Neural progenitor cell (in vitro differentiated cells): ENCODE measurements around the gene SAMD11. TPM values are rescaled to one million over a fixed set of nuclear protein-coding genes. Genes with fewer than 3 reads are reported as not detected.
A peak's percentile ranks its signal among the peaks of the same experiment; 100 is the strongest.

Experiments used
- DNase-seq: peaks from one replicate; pipeline ENCODE4 v3.0.0-alpha.2; 2016; ENCODE audit warnings: low spot score
- H2AFZ ChIP-seq: fragments of 200-600 bp; sonication (generic); replicated peaks from 2 replicates; pipeline ENCODE4 v1.6.1; 2016; ENCODE audit warnings: antibody characterized with exemption
- H3F3A ChIP-seq: fragments of 200-600 bp; sonication (generic); 2 replicates; pipeline ENCODE4 v1.6.1; 2016; ENCODE audit warnings: antibody characterized with exemption, low read depth
- H3K27ac ChIP-seq: fragments of 200-600 bp; sonication (generic); 2 replicates; pipeline ENCODE4 v1.5.1; 2016; ENCODE audit warnings: mild to moderate bottlenecking
- H3K27me3 ChIP-seq: fragments of 200-600 bp; sonication (generic); 2 replicates; pipeline ENCODE4 v1.6.1; 2016; ENCODE audit warnings: mild to moderate bottlenecking, moderate library complexity
- H3K36me3 ChIP-seq: fragments of 200-600 bp; sonication (generic); 2 replicates; pipeline ENCODE4 v1.5.1; 2016
- H3K4me1 ChIP-seq: fragments of 200-600 bp; sonication (generic); 2 replicates; pipeline ENCODE4 v1.6.1; 2016; ENCODE audit warnings: mixed run types
- H3K4me2 ChIP-seq: fragments of 200-600 bp; sonication (generic); 2 replicates; pipeline ENCODE4 v1.6.1; 2016
- H3K4me3 ChIP-seq: fragments of 200-600 bp; sonication (generic); 2 replicates; pipeline ENCODE4 v1.5.1; 2016
- H3K79me2 ChIP-seq: fragments of 200-600 bp; sonication (generic); 2 replicates; pipeline ENCODE4 v1.6.1; 2016; ENCODE audit warnings: low read depth
- H3K9ac ChIP-seq: fragments of 200-600 bp; sonication (generic); 2 replicates; pipeline ENCODE4 v1.6.1; 2016
- H3K9me3 ChIP-seq: fragments of 200-600 bp; sonication (generic); 2 replicates; pipeline ENCODE4 v1.5.1; 2016; ENCODE audit warnings: low read depth
- H4K20me1 ChIP-seq: fragments of 200-600 bp; sonication (generic); 2 replicates; pipeline ENCODE4 v1.6.1; 2016; ENCODE audit warnings: low read depth
- H3K27ac Mint-ChIP-seq: 3 replicates; pipeline ENCODE4 v1.8.0; 2021; ENCODE audit warnings: mixed read lengths
- H3K27me3 Mint-ChIP-seq: 2 replicates; pipeline ENCODE4 v1.8.0; 2022; ENCODE audit warnings: low read depth, mild to moderate bottlenecking, inconsistent platforms, moderate library complexity, mixed read lengths; ENCODE audit not compliant: insufficient read depth
- H3K36me3 Mint-ChIP-seq: 3 replicates; pipeline ENCODE4 v1.8.0; 2021; ENCODE audit warnings: mixed read lengths
- H3K4me1 Mint-ChIP-seq: 3 replicates; pipeline ENCODE4 v1.8.0; 2021; ENCODE audit warnings: mixed read lengths
- H3K4me3 Mint-ChIP-seq: 3 replicates; pipeline ENCODE4 v1.8.0; 2021; ENCODE audit warnings: mild to moderate bottlenecking, moderate library complexity, mixed read lengths
- H3K9me3 Mint-ChIP-seq: 3 replicates; pipeline ENCODE4 v1.8.0; 2020; ENCODE audit warnings: mixed read lengths
- CTCF ChIP-seq: fragments of 200-600 bp; sonication (generic); IDR thresholded peaks from 2 replicates; pipeline ENCODE4 v1.5.1; 2017; ENCODE audit warnings: antibody characterized with exemption, mild to moderate bottlenecking
- EZH2 ChIP-seq: fragments of 200-600 bp; sonication (generic); IDR thresholded peaks from 2 replicates; pipeline ENCODE4 v1.6.1; 2017; ENCODE audit warnings: antibody characterized with exemption, mild to moderate bottlenecking, moderate library complexity
- EZH2phosphoT487 ChIP-seq: fragments of 200-600 bp; sonication (generic); IDR thresholded peaks from 2 replicates; pipeline ENCODE4 v1.6.1; 2017; ENCODE audit warnings: antibody characterized with exemption
- total RNA-seq: library from RNA; depleted of rRNA; stranded (reverse); fragments of >200 nt; gene quantifications from 2 replicates; pipeline ENCODE4 v1.2.3, GENCODE V29; 2015; ENCODE audit warnings: low replicate concordance

SAMD11 gene
- total RNA-seq, 1 donor from 2014 or later, result not detected

- Histone ChIP-seq H3K9me3 (no peaks in the 10 kb centered on the region), H3K27me3 (peaks cover 93% of the 10 kb centered on the region), H3F3A (peaks cover 22% of the 10 kb centered on the region), H3K4me3 (peak overlapping the region; percentile 3), H3K27ac (no peak overlapping the region), H3K4me2 (peak overlapping the region; percentile 65), H3K4me1 (peaks cover 21% of the 10 kb centered on the region), H3K9ac (no peak overlapping the region), H3K36me3 (no peaks in the 10 kb centered on the region), H4K20me1 (peaks cover 78% of the 10 kb centered on the region), H3K79me2 (no peaks in the 10 kb centered on the region), H2AFZ (no peak overlapping the region)
- H3K9me3 Mint-ChIP-seq, result peaks cover 2% of the 10 kb centered on the region
- H3K27ac Mint-ChIP-seq, result no peak overlapping the region
- H3K36me3 Mint-ChIP-seq, result no peaks in the 10 kb centered on the region
- H3K4me1 Mint-ChIP-seq, result peaks cover 38% of the 10 kb centered on the region
- H3K27me3 Mint-ChIP-seq, result peaks cover 45% of the 10 kb centered on the region
- H3K4me3 Mint-ChIP-seq, result no peak overlapping the region
- no peak for DNase-seq
- TF ChIP-seq EZH2 (no peak), CTCF (no peak), EZH2phosphoT487 (no peak)
Observed at GRCh38 chr1:936348-937264, 12.9 kb downstream of the SAMD11 start.

GRCh38 chr1:937521-937920, 13.8 kb downstream of the SAMD11 start:
- Histone ChIP-seq H3K4me3 (no peak overlapping the region), H4K20me1 (peaks cover 85% of the 10 kb centered on the region), H3K9me3 (no peaks in the 10 kb centered on the region), H3F3A (peaks cover 29% of the 10 kb centered on the region), H2AFZ (no peak overlapping the region), H3K27ac (no peak overlapping the region), H3K79me2 (no peaks in the 10 kb centered on the region), H3K36me3 (no peaks in the 10 kb centered on the region), H3K4me1 (peaks cover 27% of the 10 kb centered on the region), H3K4me2 (no peak overlapping the region), H3K9ac (no peak overlapping the region), H3K27me3 (peaks cover 93% of the 10 kb centered on the region)
- no peak for DNase-seq
- H3K9me3 Mint-ChIP-seq, result peaks cover 2% of the 10 kb centered on the region
- peak overlapping the region; percentile 27 for H3K4me3 Mint-ChIP-seq
- H3K27me3 Mint-ChIP-seq, result peaks cover 39% of the 10 kb centered on the region
- no peak overlapping the region for H3K27ac Mint-ChIP-seq
- no peak for TF ChIP-seq CTCF
- no peak for TF ChIP-seq EZH2phosphoT487
- no peak for TF ChIP-seq EZH2
- peaks cover 33% of the 10 kb centered on the region for H3K4me1 Mint-ChIP-seq
- H3K36me3 Mint-ChIP-seq, result no peaks in the 10 kb centered on the region

GRCh38 chr1:938088-938683, 14.5 kb downstream of the SAMD11 start:
- H3K27ac Mint-ChIP-seq, result no peak overlapping the region

More at GRCh38 chr1:938088-938683, 14.5 kb downstream of the SAMD11 start:
- peaks cover 42% of the 10 kb centered on the region for H3K27me3 Mint-ChIP-seq
- Histone ChIP-seq H3K79me2 (no peaks in the 10 kb centered on the region), H3K27ac (no peak overlapping the region), H3K27me3 (peaks cover 93% of the 10 kb centered on the region), H3K9ac (no peak overlapping the region), H3K4me3 (no peak overlapping the region), H3K4me1 (peaks cover 31% of the 10 kb centered on the region), H3F3A (peaks cover 33% of the 10 kb centered on the region), H3K36me3 (no peaks in the 10 kb centered on the region), H3K9me3 (no peaks in the 10 kb centered on the region), H2AFZ (no peak overlapping the region), H3K4me2 (no peak overlapping the region), H4K20me1 (peaks cover 85% of the 10 kb centered on the region)
- no peaks in the 10 kb centered on the region for H3K36me3 Mint-ChIP-seq
- H3K9me3 Mint-ChIP-seq, result peaks cover 2% of the 10 kb centered on the region
- DNase-seq, result no peak
- peak overlapping the region; percentile 27 for H3K4me3 Mint-ChIP-seq
- TF ChIP-seq EZH2phosphoT487, result no peak
- TF ChIP-seq CTCF, result no peak
- no peak for TF ChIP-seq EZH2
- peaks cover 33% of the 10 kb centered on the region for H3K4me1 Mint-ChIP-seq
